IPS-18c (cell line): ENCODE data around the gene AFMID.

Source experiments
- H3K4me3 ChIP-seq: 2 replicates; pipeline ENCODE4 v1.7.0; 2013; ENCODE audit warnings: low read depth, mild to moderate bottlenecking, low read length, moderate library complexity; ENCODE audit not compliant: insufficient read depth
- H3K9me3 ChIP-seq: one replicate; pipeline ENCODE4 v1.6.1; 2013; ENCODE audit warnings: mild to moderate bottlenecking, low read length, moderate library complexity; ENCODE audit not compliant: control insufficient read depth, insufficient read depth

Gene AFMID

GRCh38 chr17:78173097-78173715 lies 14.0 kb upstream of the AFMID start:
- H3K9me3 ChIP-seq = no peaks in the 10 kb centered on the region
- no peak overlapping the region; the same call in 1 of the 2 replicates for H3K4me3 ChIP-seq

GRCh38 chr17:78174346-78174869 lies 12.8 kb upstream of the AFMID start:
- no peaks in the 10 kb centered on the region for H3K9me3 ChIP-seq
- H3K4me3 ChIP-seq = no peak overlapping the region

- no peak overlapping the region for H3K4me3 ChIP-seq
- no peaks in the 10 kb centered on the region for H3K9me3 ChIP-seq
These were observed 12.1 kb upstream of the AFMID start for GRCh38 chr17:78174870-78175642.

- Histone ChIP-seq H3K9me3 (no peaks in the 10 kb centered on the region), H3K4me3 (no peak overlapping the region)
These were observed 11.6 kb upstream of the AFMID start for GRCh38 chr17:78175643-78175981.

- no peak overlapping the region for H3K4me3 ChIP-seq
- H3K9me3 ChIP-seq = no peaks in the 10 kb centered on the region
These were observed 10.6 kb upstream of the AFMID start for GRCh38 chr17:78176548-78177025.

- H3K9me3 ChIP-seq = no peaks in the 10 kb centered on the region
- H3K4me3 ChIP-seq = no peak overlapping the region
These were observed 7.8 kb upstream of the AFMID start for GRCh38 chr17:78179372-78179771.

GRCh38 chr17:78180083-78180482 lies 7.1 kb upstream of the AFMID start:
- H3K4me3 ChIP-seq = no peak overlapping the region
- no peaks in the 10 kb centered on the region for H3K9me3 ChIP-seq

GRCh38 chr17:78180508-78180907 lies 6.7 kb upstream of the AFMID start:
- Histone ChIP-seq H3K9me3 (no peaks in the 10 kb centered on the region), H3K4me3 (no peak overlapping the region)

- Histone ChIP-seq H3K4me3 (no peak overlapping the region), H3K9me3 (no peaks in the 10 kb centered on the region)
These were observed 4.7 kb upstream of the AFMID start for GRCh38 chr17:78182504-78182903.

- H3K9me3 ChIP-seq = peaks cover 2% of the 10 kb centered on the region
- no peak overlapping the region for H3K4me3 ChIP-seq
These were observed 3.2 kb upstream of the AFMID start for GRCh38 chr17:78183916-78184315.

GRCh38 chr17:78184351-78184750 lies 2.8 kb upstream of the AFMID start:
- Histone ChIP-seq H3K9me3 (peaks cover 2% of the 10 kb centered on the region), H3K4me3 (no peak overlapping the region)

GRCh38 chr17:78184868-78185267 lies 2.3 kb upstream of the AFMID start:
- Histone ChIP-seq H3K4me3 (no peak overlapping the region), H3K9me3 (peaks cover 2% of the 10 kb centered on the region)

- Histone ChIP-seq H3K4me3 (peak overlapping the region; percentile 83), H3K9me3 (peaks cover 2% of the 10 kb centered on the region)
These were observed 1.0 kb upstream of the AFMID start for GRCh38 chr17:78185981-78186691.

GRCh38 chr17:78196716-78197115 lies 9.6 kb downstream of the AFMID start:
- H3K9me3 ChIP-seq = no peaks in the 10 kb centered on the region
- no peak overlapping the region for H3K4me3 ChIP-seq

GRCh38 chr17:78197147-78197832 lies 10.1 kb downstream of the AFMID start:
- Histone ChIP-seq H3K4me3 (no peak overlapping the region), H3K9me3 (no peaks in the 10 kb centered on the region)

GRCh38 chr17:78200451-78200850 lies 13.3 kb downstream of the AFMID start:
- H3K9me3 ChIP-seq = no peaks in the 10 kb centered on the region
- no peak overlapping the region for H3K4me3 ChIP-seq

- Histone ChIP-seq H3K9me3 (no peaks in the 10 kb centered on the region), H3K4me3 (no peak overlapping the region)
These were observed 15.5 kb downstream of the AFMID start for GRCh38 chr17:78202666-78203065.
